Suprapubic skin (tissue), 4 donors: ENCODE results near the gene CMSS1.

Experiments
- EP300 ChIP-seq: sonication (generic); formaldehyde crosslinking; IDR thresholded peaks from one replicate; pipeline ENCODE4 v1.6.1; 2017; ENCODE audit warnings: antibody characterized with exemption
- POLR2AphosphoS5 ChIP-seq, 3 donors: sonication (generic); formaldehyde crosslinking; IDR thresholded peaks; one replicate each; pipeline ENCODE4 v1.6.1; 2017; ENCODE audit warnings: antibody characterized with exemption in 3 of 3
- TF ChIP-seq, protein P1 (sequence below), 2 donors: fragments of 200-600 bp in 1 of 2; fragments of 450-650 bp in 1 of 2; sonication (generic) in 1 of 2; IDR thresholded peaks; one replicate each; pipeline ENCODE4 v1.5.1; 2016 to 2019; ENCODE audit warnings: antibody characterized with exemption in 2 of 2, mild to moderate bottlenecking in 1 of 2, moderate library complexity in 1 of 2

DNA sequence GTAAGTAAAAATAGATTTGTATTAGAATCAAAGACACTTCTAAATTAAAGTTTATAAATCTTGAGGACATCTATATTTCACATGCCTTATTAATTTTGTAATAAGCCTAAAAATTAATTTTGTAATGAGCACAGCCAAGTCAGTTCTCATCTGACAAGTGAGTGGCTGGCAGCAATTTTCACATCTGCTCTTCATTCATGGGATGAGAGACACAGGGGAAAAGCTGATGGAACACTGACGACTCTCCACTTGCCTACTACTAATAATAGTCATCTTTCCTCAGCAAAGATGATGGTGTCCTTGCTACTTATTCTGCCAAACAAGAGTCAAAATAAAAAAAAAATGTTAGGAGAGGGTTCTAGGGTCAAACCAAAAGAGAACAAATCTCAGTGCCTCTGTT is 14.4 kb upstream of the CMSS1 start:
- TF ChIP-seq POLR2AphosphoS5 (IDR thresholded peaks at IDR 0.05) (no peak), EP300 (no peak)
- TF ChIP-seq, protein P1, sequence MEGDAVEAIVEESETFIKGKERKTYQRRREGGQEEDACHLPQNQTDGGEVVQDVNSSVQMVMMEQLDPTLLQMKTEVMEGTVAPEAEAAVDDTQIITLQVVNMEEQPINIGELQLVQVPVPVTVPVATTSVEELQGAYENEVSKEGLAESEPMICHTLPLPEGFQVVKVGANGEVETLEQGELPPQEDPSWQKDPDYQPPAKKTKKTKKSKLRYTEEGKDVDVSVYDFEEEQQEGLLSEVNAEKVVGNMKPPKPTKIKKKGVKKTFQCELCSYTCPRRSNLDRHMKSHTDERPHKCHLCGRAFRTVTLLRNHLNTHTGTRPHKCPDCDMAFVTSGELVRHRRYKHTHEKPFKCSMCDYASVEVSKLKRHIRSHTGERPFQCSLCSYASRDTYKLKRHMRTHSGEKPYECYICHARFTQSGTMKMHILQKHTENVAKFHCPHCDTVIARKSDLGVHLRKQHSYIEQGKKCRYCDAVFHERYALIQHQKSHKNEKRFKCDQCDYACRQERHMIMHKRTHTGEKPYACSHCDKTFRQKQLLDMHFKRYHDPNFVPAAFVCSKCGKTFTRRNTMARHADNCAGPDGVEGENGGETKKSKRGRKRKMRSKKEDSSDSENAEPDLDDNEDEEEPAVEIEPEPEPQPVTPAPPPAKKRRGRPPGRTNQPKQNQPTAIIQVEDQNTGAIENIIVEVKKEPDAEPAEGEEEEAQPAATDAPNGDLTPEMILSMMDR (IDR thresholded peaks at IDR 0.05) = no peak
